ENCODE data around the gene MAD1L1. TPM values are rescaled to one million over a fixed set of nuclear protein-coding genes. Genes with fewer than 3 reads are reported as not detected.
"Not testable (repeated sequence)": the region's sequence is repeated elsewhere in the genome, so short reads cannot be mapped to it uniquely, and the experiment has no call there.

MAD1L1 gene
- total RNA-seq, 1 donor from 2014 or later = 56.2 TPM

GRCh38 chr7:1861799-1862458 lies 370.8 kb downstream of the MAD1L1 start:
- no peaks in the 10 kb centered on the region for H3K9me3 Mint-ChIP-seq
- H3K36me3 Mint-ChIP-seq (ENCODE audit: low read depth) = no peaks in the 10 kb centered on the region
- H3K4me1 Mint-ChIP-seq (ENCODE audit: low read depth) = no peaks in the 10 kb centered on the region
- no peak overlapping the region for H3K27ac Mint-ChIP-seq
- H3K27me3 Mint-ChIP-seq (ENCODE audit: insufficient read depth) = no peaks in the 10 kb centered on the region
- intact Hi-C loops (cut with micrococcal nuclease) = no loop called here
- no peak overlapping the region for H3K4me3 Mint-ChIP-seq
- no peak for DNase-seq (ENCODE audit: low spot score)

GRCh38 chr7:1860881-1861798 lies 371.6 kb downstream of the MAD1L1 start:
- not testable (repeated sequence) for H3K9me3 Mint-ChIP-seq

DNA sequence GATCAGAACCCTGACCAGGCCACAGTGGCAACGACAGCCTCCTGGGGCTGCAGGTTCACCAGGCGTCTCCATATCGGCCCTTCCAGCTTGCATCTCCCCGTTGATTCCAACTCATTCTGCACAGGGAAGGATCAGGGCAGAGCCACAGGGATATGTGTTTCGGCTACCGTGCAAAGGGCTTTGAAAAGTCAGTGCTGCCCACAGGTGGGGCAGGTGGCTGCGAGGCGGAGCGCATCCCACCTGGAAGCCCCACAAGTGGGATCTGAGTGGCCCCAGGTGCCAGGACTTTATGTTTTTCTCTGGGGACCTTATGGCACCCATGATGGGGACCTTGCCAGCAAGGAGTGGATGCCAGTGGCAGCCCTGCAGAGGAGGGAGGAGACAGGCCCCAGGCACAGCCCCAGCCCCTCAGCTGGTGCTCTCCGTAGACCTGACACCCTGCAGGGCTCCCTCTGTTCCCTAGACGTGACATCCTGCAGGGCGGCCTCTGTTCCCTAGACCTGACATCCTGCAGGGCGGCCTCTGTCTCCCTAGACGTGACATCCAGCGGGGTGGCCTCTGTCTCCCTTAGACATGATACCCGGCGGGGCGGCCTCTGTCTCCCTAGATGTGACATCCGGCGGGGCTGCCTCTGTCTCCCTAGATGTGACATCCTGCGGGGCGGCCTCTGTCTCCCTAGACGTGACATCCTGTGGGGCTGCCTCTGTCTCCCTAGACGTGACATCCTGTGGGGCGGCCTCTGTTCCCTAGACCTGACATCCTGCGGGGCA lies 373.3 kb downstream of the MAD1L1 start:
- Mint-ChIP-seq H3K36me3 (ENCODE audit: low read depth) (no peaks in the 10 kb centered on the region), H3K27ac (no peak overlapping the region), H3K27me3 (ENCODE audit: insufficient read depth) (no peaks in the 10 kb centered on the region), H3K4me3 (no peak overlapping the region), H3K4me1 (ENCODE audit: low read depth) (peaks cover 15% of the 10 kb centered on the region), H3K9me3 (no peaks in the 10 kb centered on the region)
- intact Hi-C loops (cut with micrococcal nuclease) = no loop called here
- DNase-seq (ENCODE audit: low spot score) = no peak

More at GRCh38 chr7:1860881-1861798, 371.6 kb downstream of the MAD1L1 start:
- H3K4me3 Mint-ChIP-seq; H3K36me3 Mint-ChIP-seq (ENCODE audit: low read depth); intact Hi-C loops (cut with micrococcal nuclease); H3K4me1 Mint-ChIP-seq (ENCODE audit: low read depth); DNase-seq (ENCODE audit: low spot score); H3K27ac Mint-ChIP-seq; H3K27me3 Mint-ChIP-seq (ENCODE audit: insufficient read depth): not testable (repeated sequence)

- intact Hi-C loops (cut with micrococcal nuclease) = no loop called here
- H3K27ac Mint-ChIP-seq = no peak overlapping the region
- no peak overlapping the region for H3K4me3 Mint-ChIP-seq
Observed at GRCh38 chr7:1858435-1859265, 374.1 kb downstream of the MAD1L1 start.

DNA sequence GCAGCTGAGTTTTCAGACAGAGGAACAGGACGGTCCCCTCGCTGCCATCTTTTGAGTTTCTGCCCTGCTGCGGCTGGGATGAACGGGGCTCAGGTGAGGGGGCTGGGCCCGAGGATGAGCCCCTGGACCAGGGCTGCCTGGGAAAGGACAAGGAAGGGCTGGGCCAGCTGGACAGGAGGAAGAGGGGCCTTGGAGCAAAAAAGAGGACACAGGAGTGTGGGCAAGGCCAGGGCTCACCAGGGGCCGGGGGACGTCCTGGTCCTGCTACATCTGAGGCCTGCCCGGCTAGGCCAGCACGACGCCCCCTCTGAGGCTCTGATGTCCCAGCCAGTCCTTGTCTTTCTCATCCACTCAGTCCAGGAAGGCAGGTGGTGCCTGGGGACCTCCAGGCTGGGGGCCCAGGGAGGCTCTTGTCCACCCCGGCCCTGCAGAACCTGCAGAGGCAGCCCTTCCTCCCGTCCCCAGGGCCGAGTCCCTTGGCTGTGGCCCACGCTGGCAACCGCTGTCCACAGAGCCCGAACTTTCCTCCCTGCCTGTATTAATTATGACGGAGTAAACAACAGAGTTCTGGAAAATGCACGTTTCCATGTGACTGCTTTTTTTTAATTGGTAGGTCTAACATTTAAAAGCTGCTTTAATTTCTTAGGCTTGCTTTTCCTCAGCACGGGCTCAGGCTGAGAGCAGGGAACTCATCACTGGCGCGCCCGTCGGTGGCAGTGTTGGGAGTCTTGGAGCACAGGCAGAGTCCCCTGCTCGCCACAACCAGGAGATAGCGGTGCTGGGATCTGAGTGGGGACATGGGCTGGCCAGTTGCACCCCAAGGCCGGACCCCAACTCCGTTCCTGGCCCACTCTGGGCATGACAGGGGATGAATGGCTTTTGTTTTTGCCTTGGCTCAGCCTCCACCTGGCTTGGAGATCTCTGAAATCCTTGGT lies 375.0 kb downstream of the MAD1L1 start:
- Mint-ChIP-seq H3K36me3 (ENCODE audit: low read depth) (no peaks in the 10 kb centered on the region), H3K27me3 (ENCODE audit: insufficient read depth) (no peaks in the 10 kb centered on the region), H3K9me3 (no peaks in the 10 kb centered on the region), H3K4me3 (no peak overlapping the region), H3K27ac (no peak overlapping the region), H3K4me1 (ENCODE audit: low read depth) (peaks cover 17% of the 10 kb centered on the region)
- no peak for DNase-seq (ENCODE audit: low spot score)
- intact Hi-C loops (cut with micrococcal nuclease) = no loop called here

More at GRCh38 chr7:1858435-1859265, 374.1 kb downstream of the MAD1L1 start:
- Mint-ChIP-seq H3K4me1 (ENCODE audit: low read depth) (peaks cover 17% of the 10 kb centered on the region), H3K36me3 (ENCODE audit: low read depth) (no peaks in the 10 kb centered on the region), H3K27me3 (ENCODE audit: insufficient read depth) (no peaks in the 10 kb centered on the region), H3K9me3 (no peaks in the 10 kb centered on the region)
- no peak for DNase-seq (ENCODE audit: low spot score)

GRCh38 chr7:1856888-1857441 lies 375.8 kb downstream of the MAD1L1 start:
- H3K4me1 Mint-ChIP-seq (ENCODE audit: low read depth) = peaks cover 17% of the 10 kb centered on the region
- intact Hi-C loops (cut with micrococcal nuclease) = no loop called here
- no peak for DNase-seq (ENCODE audit: low spot score)
- H3K27ac Mint-ChIP-seq = no peak overlapping the region
- no peaks in the 10 kb centered on the region for H3K36me3 Mint-ChIP-seq (ENCODE audit: low read depth)
- no peaks in the 10 kb centered on the region for H3K27me3 Mint-ChIP-seq (ENCODE audit: insufficient read depth)
- no peaks in the 10 kb centered on the region for H3K9me3 Mint-ChIP-seq
- H3K4me3 Mint-ChIP-seq = no peak overlapping the region

- H3K9me3 Mint-ChIP-seq = no peaks in the 10 kb centered on the region
- intact Hi-C loops (cut with micrococcal nuclease) = no loop called here
- H3K27me3 Mint-ChIP-seq (ENCODE audit: insufficient read depth) = no peaks in the 10 kb centered on the region
- no peaks in the 10 kb centered on the region for H3K36me3 Mint-ChIP-seq (ENCODE audit: low read depth)
- H3K27ac Mint-ChIP-seq = no peak overlapping the region
- H3K4me3 Mint-ChIP-seq = no peak overlapping the region
- H3K4me1 Mint-ChIP-seq (ENCODE audit: low read depth) = peaks cover 17% of the 10 kb centered on the region
- DNase-seq (ENCODE audit: low spot score) = no peak
Observed at GRCh38 chr7:1856161-1856887, 376.4 kb downstream of the MAD1L1 start.

DNA sequence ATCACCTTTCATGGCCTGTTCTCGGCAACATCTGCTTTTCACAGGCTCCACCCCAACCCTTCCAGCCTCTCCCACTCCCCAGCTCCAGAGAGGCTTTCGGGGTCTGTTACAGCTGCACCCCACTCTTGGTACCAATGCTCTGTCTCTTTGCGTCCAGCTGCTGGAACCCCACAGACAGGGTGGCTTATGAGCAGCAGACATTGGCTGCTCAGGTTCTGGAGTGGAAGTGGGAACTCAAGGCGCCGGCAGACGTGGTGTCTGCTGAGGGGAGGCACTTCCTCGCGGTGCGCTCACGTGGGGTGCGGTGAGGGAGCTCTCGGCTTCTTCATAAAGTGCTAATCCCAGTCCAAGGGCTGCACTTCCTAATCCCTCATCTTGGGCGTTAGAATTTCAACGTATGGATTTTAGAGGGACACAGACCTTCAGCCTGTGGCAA lies 377.0 kb downstream of the MAD1L1 start:
- Mint-ChIP-seq H3K4me1 (ENCODE audit: low read depth) (peaks cover 17% of the 10 kb centered on the region), H3K9me3 (no peaks in the 10 kb centered on the region), H3K27ac (no peak overlapping the region), H3K4me3 (peak overlapping the region; percentile 19), H3K36me3 (ENCODE audit: low read depth) (no peaks in the 10 kb centered on the region), H3K27me3 (ENCODE audit: insufficient read depth) (no peaks in the 10 kb centered on the region)
- intact Hi-C loops (cut with micrococcal nuclease) = no loop called here
- DNase-seq (ENCODE audit: low spot score) = no peak

GRCh38 chr7:1854866-1855724 lies 377.6 kb downstream of the MAD1L1 start:
- Mint-ChIP-seq H3K4me3 (peak overlapping the region; percentile 39), H3K9me3 (no peaks in the 10 kb centered on the region)

More at GRCh38 chr7:1854866-1855724, 377.6 kb downstream of the MAD1L1 start:
- intact Hi-C loops (cut with micrococcal nuclease) = no loop called here
- Mint-ChIP-seq H3K4me1 (ENCODE audit: low read depth) (peaks cover 17% of the 10 kb centered on the region), H3K27ac (no peak overlapping the region), H3K36me3 (ENCODE audit: low read depth) (no peaks in the 10 kb centered on the region), H3K27me3 (ENCODE audit: insufficient read depth) (no peaks in the 10 kb centered on the region)
- no peak for DNase-seq (ENCODE audit: low spot score)
